ENCODE data around the gene BMP2K.

BMP2K gene

GRCh38 chr4:78956975-78957374, 180.8 kb downstream of the BMP2K start:
- Histone ChIP-seq H3K27me3 (replicated peaks in 2 of 5; ENCODE audit: control insufficient read depth in 4 of 5, insufficient read depth in 5 of 5, low read length in 4 of 5) (no peaks in the 10 kb centered on the region), H3K4me3 (ENCODE audit: control insufficient read depth in 1 of 7, extremely low read depth in 1 of 7, insufficient read depth in 4 of 7, low read depth in 2 of 7, low read length in 6 of 7) (no peak overlapping the region), H3K9me3 (ENCODE audit: control extremely low read depth in 1 of 5, control insufficient read depth in 4 of 5, insufficient read depth in 2 of 5, low read depth in 1 of 5, low read length in 4 of 5) (no peaks in the 10 kb centered on the region), H3K36me3 (ENCODE audit: control insufficient read depth in 4 of 4, insufficient read depth in 4 of 4, low read length in 3 of 4) (no peaks in the 10 kb centered on the region), H3K27ac (ENCODE audit: insufficient read depth in 1 of 2, low read depth in 1 of 2, low read length in 2 of 2, poor library complexity in 1 of 2, severe bottlenecking in 2 of 2) (no peak overlapping the region), H3K4me1 (ENCODE audit: control extremely low read depth in 1 of 4, control insufficient read depth in 4 of 4, insufficient read depth in 4 of 4, low read length in 3 of 4) (peaks cover 0 to 2% (median 0%) of the 10 kb centered on the region in 4 experiments)
- CTCF ChIA-PET = interaction anchor here (0.6 to 1.4 kb wide), 2 partner anchors 32 to 85 kb away, joined by 3 to 4 read pairs; no protein-coding TSS in a partner anchor
- DNase-seq = no peak
- WGBS (ENCODE audit: insufficient coverage) = 83% methylated on average over 1 of the region's 5 CpGs
- POLR2A ChIA-PET = no interaction called here

- ChIA-PET POLR2A (interaction anchor here (0.6 kb wide), 1 partner anchor 675 kb away, joined by 3 read pairs; no protein-coding TSS in a partner anchor), CTCF (no interaction called here)
- WGBS (ENCODE audit: insufficient coverage) = no CpG with 5 or more reads among the region's 3 CpGs
- no peaks in the 10 kb centered on the region for H3K4me1 ChIP-seq (ENCODE audit: control extremely low read depth in 1 of 4, control insufficient read depth in 4 of 4, insufficient read depth in 4 of 4, low read length in 3 of 4)
- peaks cover 0 to 2% (median 0%) of the 10 kb centered on the region in 5 experiments for H3K9me3 ChIP-seq (ENCODE audit: control extremely low read depth in 1 of 5, control insufficient read depth in 4 of 5, insufficient read depth in 2 of 5, low read depth in 1 of 5, low read length in 4 of 5)
- no peak overlapping the region for H3K4me3 ChIP-seq (ENCODE audit: control insufficient read depth in 1 of 7, extremely low read depth in 1 of 7, insufficient read depth in 4 of 7, low read depth in 2 of 7, low read length in 6 of 7)
- DNase-seq = no peak
- H3K36me3 ChIP-seq (ENCODE audit: control insufficient read depth in 4 of 4, insufficient read depth in 4 of 4, low read length in 3 of 4) = no peaks in the 10 kb centered on the region
- no peak overlapping the region for H3K27ac ChIP-seq (ENCODE audit: insufficient read depth in 1 of 2, low read depth in 1 of 2, low read length in 2 of 2, poor library complexity in 1 of 2, severe bottlenecking in 2 of 2)
- H3K27me3 ChIP-seq (replicated peaks in 2 of 5; ENCODE audit: control insufficient read depth in 4 of 5, insufficient read depth in 5 of 5, low read length in 4 of 5) = no peaks in the 10 kb centered on the region
Measured at GRCh38 chr4:78960926-78961325, 184.8 kb downstream of the BMP2K start.
